Left cardiac atrium (tissue), 4 donors: Measurements from ENCODE around the gene FOXF1. TPM values are rescaled to one million over a fixed set of nuclear protein-coding genes. Genes with fewer than 3 reads are reported as not detected.

Experiments
- ATAC-seq, 2 donors: fragments of 200-7000 bp; cut with Tn5 transposase; one replicate each; pipeline ENCODE4 v1.9.1; 2020; ENCODE audit warnings: mild to moderate bottlenecking in 2 of 2, moderate library complexity in 2 of 2
- DNase-seq: peaks from one replicate; pipeline ENCODE4 v3.0.0-alpha.2; 2020
- intact Hi-C, 2 donors: fragments of 100-400 bp; cut with DNase I; formaldehyde crosslinking; loops; one replicate each; pipeline versions ENCODE4 v1.14.1 to v1.15.1; 2022 to 2023
- total RNA-seq, 2 donors: library from RNA; stranded (reverse); fragmentation: NEBNext Ultra II Directional; extraction: Animal tissue kit (Norgen Biotek cat#: 25700); gene quantifications; one replicate each; pipeline ENCODE4 v1.2.1, GENCODE V29; 2021
- donor health status: DM: no; HTN: yes; CAD: no.
- donor health status: DM: no; HTN: yes; CAD: no; lungs with severe emphysema.
- donor health status: DM: yes; HTN: yes; CAD: no.
- donor health status: Dilated cardiomyopathy.

The FOXF1 gene
- total RNA-seq, 2 donors from 2014 or later, result 0.24 to 0.41 TPM

DNA sequence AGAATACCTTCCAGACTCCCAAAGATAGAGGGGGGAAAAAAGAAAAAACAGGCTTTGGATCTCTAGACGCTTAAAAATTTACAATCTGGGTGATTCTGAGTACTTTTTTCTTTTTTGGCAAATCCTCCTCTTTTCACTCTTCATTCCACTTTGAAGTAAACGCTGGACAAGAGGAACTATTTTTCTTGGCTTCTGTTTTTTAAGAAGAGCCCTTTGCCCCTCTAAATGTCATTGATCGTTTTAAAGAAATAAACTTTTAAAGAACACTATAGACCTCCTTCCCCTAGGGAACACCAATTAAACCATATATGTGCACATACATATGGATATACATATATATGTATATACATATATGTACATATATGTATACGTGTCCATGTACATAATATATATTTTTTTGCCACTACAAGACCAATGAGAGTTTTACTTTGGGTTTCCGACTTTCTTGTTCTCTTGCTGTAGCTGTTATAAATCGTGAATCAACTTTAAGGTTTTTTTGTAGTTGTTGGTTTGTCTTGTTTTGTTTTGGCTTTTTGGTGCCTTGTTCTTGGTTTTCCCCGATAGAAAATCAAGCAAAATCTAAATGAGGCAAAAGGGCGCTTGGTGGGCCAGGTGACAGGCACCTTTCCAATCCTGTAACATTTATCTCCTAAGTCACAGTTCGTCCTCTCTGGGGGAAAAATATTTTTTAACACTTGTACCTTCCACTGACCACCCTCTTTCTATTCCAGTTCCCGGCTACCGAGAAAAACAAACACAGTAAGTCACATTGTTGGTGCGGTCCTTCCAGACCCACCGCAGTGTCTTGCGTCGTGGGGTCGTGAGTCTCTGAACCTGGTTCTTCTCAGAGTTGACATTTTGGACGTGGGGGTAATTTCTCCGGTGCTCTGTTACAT, 4.4 kb downstream of the FOXF1 start:
- intact Hi-C loops, result loop anchor here (5.0 kb wide), 3 partner anchors 172 to 692 kb away; no protein-coding TSS in a partner anchor
- ATAC-seq (no peak), DNase-seq (no peak)

DNA sequence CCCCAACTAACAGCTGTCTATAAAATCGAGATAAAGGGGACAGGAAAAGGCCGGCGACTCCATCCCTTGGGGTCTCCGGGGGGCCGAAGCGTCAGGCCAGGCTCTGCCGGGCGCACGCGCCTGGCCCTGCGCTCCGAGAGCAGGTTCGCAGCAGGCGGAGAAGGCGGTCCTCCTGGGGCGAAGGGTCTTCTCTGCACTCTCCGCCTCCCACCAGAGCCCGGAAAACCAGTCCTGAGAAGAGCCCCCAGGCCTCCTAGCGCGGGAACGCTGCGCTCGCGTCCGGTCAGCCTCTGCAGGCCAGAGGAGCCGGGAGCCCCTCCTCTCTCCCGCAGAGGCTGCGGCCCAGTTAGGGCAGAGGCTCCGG, 5.1 kb downstream of the FOXF1 start:
- intact Hi-C loops, result loop anchor here (5.0 kb wide), 3 partner anchors 173 to 693 kb away; no protein-coding TSS in a partner anchor
- ATAC-seq (no peak), DNase-seq (no peak)

DNA sequence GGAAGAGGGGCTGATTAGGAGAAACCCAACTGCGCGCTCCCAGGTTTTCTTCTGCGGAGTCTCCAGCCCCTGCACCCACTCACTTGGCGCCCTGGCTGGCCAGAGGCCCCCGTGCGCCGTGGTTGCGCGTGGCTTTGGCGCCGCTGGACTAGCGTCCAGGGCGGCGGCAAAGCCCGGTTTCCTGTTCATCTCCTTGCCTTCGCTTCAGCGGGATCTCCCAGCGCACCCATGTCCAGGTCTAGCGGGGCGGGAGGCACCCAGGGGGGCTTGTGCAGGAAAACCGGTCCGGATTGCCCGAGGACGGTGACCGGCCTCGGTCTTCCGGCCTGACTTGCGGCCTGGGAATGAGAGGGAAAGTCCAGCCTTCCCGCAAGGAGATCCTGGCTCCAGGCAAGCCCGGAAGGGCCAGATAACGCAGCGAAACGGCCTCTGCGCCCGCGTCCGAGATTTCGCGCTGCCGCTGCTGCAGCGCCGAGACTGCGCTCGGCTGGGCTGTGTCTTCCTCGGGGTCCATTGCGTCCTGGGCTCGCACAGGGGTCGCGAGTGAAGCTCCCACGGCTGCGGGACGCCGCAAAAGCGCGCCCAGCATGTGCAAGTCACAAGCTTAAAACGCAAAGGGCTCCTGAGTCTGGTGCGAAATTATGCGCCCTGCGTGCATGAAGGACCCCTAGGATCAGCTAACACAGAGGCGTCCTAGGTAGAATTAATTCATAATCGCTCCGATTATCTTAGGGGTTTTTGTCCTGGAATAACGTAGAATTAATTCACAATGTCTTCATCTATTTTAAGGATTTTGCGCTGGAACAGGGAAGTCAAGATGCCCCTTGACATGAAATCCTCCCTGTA, 5.7 kb downstream of the FOXF1 start:
- ATAC-seq (no peak), DNase-seq (no peak)
- intact Hi-C loops, result loop anchor here (5.0 kb wide), 3 partner anchors 174 to 694 kb away; no protein-coding TSS in a partner anchor

DNA sequence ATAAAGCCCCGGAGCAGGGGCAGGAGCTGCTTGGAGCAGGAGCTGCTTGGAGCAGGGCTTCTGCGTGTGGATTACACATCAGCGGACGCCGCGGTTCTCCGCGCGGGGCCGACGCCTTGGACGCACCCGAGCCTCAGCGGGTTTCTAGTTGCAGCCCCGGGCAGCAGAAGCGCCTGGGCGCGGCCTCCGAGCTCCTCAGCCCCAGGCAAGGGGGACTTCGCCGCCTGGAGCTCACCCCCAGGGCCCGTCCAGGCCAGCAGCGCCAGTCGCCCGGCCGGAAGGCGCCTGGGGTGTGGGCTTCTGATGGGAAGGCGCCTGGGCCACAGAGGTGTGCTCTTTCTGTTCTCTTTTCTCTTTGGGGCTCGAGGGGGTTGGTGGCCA, 6.3 kb downstream of the FOXF1 start:
- intact Hi-C loops, result loop anchor here (5.0 kb wide), 3 partner anchors 174 to 694 kb away; no protein-coding TSS in a partner anchor
- ATAC-seq (no peak), DNase-seq (no peak)

DNA sequence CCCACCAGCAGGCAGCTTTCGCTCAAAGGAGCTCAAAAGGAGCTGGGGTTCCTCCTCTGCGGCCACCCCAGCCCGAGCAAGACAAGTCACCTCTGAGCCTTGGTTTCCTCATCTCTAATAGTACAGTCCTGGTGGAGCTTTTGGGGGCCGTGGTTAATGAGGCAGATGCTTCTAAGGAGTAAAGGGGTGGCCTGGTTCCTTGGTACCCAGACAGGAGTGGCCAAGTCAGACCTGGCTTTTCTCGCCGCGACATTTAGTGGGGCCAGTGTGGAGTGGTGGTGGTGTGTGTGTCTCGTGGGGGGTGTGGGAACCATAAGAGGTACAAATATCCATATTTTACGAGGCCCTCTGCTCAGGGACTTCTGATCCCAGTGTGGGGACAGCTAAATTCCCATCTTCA, 6.7 kb downstream of the FOXF1 start:
- intact Hi-C loops, result loop anchor here (5.0 kb wide), 3 partner anchors 175 to 695 kb away; no protein-coding TSS in a partner anchor
- no peak for DNase-seq
- ATAC-seq, result no peak

DNA sequence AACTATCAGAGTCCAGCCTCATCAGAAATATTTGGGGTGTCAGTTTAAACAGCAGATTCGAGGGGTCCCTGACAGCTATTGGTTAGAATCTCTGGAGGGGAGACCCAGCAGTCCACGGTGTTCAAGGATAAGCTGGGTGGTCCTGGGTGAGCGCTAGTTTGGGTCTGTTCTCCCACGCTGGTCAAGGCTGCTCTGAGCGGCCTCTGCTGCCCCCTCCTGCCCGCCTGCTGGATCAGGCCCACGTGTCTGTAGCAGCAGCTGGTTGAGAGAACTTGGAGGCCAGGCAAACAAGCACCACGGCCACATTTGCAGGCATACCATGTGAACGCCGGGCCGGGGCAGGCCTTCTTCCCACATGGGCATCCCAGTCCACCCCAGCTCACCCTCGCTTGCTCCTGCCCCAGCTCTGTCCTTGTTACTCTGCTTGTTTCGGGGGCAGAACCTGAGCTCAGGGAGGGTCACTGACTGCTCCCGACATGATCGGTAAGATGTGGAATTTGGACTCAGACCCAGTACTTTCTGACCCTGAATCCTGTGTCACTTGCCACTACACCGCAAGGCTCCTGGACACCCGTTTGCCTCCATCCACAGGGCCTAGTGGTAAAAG, 7.4 kb downstream of the FOXF1 start:
- intact Hi-C loops, result loop anchor here (2.0 to 5.0 kb wide), 4 partner anchors 175 to 695 kb away; no protein-coding TSS in a partner anchor
- DNase-seq (peak; percentile 68), ATAC-seq (peak; percentile 78 to 79)

DNA sequence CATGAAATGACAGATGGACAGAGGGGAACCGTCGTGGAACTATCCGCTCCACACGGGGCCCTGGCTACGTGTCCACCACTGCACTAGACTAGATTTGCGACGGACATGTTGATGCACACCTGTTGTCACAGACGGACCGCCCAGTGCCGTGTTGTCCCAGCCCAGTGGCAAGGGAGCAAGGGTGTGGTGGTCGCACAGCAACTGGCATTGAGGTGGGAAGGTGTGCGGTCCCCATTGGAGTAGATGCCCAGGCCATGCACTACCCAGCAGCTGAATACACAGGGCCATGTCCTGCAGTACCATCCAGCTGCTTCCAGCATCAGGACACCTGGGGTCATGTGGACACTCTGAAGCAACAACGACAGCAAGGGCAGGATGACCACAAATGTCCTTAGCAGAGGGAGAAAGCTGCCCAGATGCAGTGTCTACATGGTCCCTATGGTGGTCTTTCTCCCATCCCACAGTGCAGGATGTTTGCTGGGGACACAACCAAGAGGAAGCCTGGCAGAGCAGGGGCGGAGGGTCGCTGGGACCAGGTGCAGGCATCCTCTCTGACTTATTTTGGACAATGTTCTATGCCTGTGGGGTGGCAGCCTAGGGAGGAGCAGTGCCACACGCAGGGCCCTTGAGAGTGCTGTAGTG, 8.8 kb downstream of the FOXF1 start:
- DNase-seq (no peak), ATAC-seq (no peak)
- intact Hi-C loops, result loop anchor here (2.0 to 5.0 kb wide), 4 partner anchors 177 to 697 kb away; no protein-coding TSS in a partner anchor

DNA sequence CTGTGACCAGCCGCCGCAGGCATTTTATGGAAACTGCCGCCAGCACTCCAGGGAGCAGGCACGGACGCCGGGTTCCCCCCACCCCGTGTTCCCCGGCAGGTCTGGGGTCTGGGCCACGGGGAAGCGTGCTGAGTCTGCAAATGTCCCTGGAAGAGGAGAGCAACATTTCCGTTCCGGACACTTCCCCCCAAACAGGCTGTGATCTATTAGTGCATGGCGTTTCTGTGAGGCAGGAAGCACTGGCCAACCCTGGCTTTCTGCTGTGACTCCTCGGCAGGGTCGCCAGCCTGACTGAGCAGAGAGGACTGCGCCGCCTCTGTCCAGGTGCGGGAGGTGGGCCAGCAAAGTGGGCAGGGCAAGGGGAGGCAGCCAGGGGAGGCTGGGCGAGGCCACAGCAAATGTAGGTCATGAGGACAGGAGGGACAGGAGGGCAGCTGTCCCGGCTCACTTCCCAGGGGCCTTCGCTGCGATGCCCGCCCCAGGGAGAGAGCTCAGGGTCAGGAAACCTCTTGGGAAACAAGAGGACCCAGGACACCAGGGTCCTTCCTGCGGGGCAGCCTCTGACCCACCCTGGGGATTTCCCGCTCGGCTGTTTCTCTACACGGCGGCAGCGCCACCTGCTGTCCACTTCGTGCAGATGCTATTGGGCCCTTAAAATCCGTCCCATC, 9.5 kb downstream of the FOXF1 start:
- peak; percentile 34 to 39 for ATAC-seq
- intact Hi-C loops, result loop anchor here (2.0 to 5.0 kb wide), 4 partner anchors 177 to 697 kb away; no protein-coding TSS in a partner anchor
- peak; percentile 62 for DNase-seq

DNA sequence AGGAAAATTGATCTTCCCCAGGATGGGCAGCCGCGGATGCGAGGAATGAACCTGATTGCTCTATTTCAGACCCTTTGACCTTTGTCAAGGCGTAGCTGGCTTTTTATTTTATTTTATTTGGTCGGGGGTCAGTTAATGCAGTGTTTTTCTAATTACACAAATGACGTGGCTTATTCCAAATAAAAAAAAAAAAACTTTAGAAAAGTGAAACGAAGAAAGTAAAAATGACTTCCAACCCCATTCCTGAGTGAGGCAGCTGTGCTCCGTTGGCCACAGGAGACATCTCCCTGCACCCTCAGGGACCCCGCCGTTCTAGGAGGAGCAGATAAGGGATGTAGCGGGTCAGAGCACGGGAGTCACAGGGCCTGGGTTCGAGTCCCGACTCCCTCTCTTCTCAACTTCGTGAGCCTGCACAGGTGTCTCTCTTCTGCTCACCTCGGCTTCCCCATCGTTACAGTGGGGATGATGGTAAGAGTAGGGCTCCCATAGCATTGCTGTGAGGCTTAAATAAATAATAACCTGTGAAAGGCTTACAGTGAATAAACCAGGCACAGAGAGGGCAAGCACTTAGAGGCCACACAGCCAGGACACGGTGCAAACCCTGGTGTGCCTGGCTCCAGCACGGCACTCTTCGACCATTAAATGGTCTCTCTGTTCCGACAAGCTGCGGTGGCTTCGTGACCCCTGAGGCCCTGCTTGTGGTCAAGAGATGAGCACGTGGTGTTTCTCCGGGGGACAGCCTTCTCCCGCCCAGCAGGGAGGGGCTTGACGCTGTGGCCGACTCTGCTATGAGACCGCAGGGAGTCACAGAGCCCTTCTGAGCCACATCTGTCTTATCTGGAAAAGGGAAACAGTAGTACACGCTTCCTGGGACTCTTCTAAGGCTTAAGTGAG, 10.2 kb downstream of the FOXF1 start:
- DNase-seq (no peak), ATAC-seq (no peak)
- intact Hi-C loops, result loop anchor here in 1 of 2 donors (5.0 kb wide), 1 partner anchor 178 kb away; no protein-coding TSS in a partner anchor

DNA sequence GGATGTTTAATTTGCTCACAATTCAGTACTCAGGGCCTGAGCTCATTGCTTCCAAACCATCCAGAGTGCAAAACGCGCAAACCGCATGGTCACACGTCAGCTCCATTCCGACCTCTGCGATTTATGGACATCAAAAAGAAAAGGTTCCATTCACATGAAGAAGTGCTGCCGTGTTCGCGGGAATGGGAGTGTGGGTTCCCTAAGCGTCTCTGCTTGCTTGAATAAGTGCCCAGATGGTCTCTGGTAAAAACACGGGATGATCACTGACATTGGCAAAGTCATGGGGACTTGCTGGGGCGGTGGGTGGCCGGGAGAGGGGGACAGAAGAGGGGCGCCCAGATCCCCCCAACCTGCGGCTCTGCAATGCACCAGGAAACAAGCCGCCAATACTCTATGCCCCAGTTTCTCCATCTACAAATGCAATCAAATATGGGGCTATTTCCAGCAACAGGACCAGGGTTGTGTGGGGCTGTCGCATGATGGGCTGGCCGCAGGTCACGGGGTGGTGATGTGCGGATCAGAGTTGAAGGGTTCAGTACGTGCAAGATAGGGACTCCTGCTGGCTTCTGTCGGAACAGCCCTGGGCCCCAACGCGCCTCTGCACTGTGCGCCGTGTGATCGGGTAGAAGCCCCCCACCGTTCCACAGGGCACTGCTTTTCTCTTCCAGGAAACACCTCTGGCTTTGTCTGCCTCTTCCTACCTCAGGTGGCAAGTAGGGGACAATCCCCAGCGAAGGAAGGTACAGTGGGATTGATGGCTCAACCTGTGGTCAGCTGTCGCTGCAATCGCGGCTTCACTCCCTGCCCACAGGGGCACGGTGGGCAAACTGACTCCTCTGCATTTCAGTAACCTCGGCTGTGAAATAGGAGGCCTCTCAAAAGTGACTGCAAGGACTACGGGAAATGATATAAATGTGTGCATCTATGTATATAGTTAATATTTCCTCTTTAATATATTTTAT, 11.2 kb downstream of the FOXF1 start:
- no peak for DNase-seq
- intact Hi-C loops, result loop anchor here in 1 of 2 donors (5.0 kb wide), 1 partner anchor 179 kb away; no protein-coding TSS in a partner anchor
- ATAC-seq, result no peak

DNA sequence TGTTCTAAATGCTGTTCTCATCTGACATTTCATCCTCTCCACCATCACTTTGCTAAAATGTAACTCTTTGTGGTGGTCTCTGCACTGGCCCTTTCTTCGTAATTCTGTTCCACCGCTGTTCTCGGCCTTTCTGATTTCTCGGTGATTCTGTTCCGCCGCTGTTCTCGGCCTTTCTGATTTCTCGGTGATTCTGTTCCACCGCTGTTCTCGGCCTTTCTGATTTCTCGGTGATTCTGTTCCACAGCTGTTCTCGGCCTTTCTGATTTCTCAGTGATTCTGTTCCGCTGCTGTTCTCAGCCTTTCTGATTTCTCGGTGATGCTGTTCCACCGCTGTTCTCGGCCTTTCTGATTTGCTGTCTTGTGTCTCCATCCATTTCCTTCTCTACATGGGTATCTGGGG, 12.3 kb downstream of the FOXF1 start:
- DNase-seq (no peak), ATAC-seq (no peak)
- intact Hi-C loops, result loop anchor here in 1 of 2 donors (5.0 kb wide), 1 partner anchor 180 kb away; no protein-coding TSS in a partner anchor

DNA sequence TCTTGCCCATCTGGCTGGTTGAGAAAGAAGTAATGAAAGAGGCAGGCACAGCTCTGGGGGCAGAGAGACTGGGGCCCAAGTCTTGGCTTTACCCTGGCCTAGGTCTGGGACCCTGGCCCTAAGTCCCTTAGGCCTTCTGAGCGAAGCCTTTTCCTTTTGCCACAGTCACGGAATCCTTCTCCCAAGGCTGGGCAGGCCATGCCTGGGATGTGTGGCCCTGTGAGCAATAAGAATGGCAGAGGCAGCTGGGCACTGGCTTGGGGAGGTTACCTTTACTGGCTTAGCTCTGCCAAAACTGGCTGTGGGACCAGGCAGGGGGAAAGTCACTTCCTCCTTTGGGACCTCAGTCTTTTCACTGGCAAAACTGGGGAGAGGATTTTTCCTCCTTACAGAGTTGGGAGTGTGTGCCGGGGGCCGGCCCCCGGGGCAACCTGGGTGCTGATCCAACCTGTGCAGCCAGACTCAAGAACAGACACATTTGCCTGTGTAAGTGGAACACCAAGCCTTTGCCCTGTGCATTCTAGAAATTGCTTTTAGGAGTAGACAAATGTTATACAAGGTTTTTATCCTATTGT, 12.9 kb downstream of the FOXF1 start:
- ATAC-seq (no peak), DNase-seq (no peak)
- intact Hi-C loops, result loop anchor here in 1 of 2 donors (5.0 kb wide), 1 partner anchor 181 kb away; no protein-coding TSS in a partner anchor

DNA sequence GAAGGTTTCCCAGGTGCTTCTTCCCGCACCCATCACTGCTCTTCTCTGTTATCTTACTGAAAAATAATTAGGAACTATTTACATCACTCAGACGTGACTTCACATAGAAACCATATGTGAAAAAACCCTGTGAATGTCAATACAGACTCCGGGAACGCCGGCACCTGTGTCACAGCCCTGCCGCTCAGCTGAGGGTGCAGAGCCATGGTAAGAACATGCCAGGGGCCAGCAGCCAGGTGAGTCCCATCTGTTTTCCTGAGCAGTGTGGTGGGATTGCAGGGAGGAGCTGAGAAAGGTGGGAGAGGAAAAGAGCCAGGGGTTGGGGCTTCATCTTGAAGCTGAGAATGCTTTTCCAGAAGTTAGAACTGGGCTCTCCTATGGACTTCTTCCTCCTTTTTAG, 13.7 kb downstream of the FOXF1 start:
- no peak for DNase-seq
- intact Hi-C loops, result loop anchor here in 1 of 2 donors (5.0 kb wide), 1 partner anchor 182 kb away; no protein-coding TSS in a partner anchor
- no peak for ATAC-seq

DNA sequence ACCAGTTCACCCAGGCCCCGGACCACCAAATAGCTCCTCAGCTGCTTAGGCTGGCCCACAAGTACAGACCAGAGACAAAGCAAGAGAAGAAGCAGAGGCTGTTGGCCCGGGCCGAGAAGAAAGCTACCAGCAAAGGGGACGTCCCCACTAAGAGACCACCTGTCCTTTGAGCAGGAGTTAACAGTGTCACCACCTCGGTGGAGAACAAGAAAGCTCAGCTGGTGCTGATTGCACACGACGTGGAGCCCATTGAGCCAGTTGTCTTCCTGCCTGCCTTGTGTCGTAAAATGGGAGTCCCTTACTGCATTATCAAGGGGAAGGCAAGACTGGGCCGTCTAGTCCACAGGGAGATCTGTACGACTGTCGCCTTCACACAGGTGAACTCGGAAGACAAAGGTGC, 15.4 kb downstream of the FOXF1 start:
- DNase-seq, result no peak
- intact Hi-C loops, result no loop called here
- no peak for ATAC-seq

DNA sequence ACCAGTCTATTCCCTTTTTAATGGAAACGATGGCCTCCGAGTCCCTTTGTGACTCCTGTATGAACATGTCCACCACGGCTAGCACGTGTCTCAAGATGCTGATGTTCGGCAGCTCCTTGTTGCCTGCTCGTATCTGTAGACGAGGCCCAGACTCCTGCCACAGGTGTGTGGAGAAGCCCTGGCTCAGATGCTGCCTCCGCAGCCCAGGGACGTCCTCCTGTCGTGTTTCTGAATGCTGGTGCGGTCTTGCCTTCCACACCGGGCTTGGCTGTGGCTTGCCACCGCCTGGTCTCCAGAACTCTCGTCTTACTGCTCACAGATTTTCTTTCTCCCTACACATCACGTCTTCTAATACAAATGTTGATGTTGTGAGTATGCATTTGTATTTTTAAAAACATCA, 17.0 kb downstream of the FOXF1 start:
- ATAC-seq (no peak), DNase-seq (no peak)
- intact Hi-C loops, result no loop called here
